HepG2 (cell line): ENCODE measurements around the gene AMN. TPM values are rescaled to one million over a fixed set of nuclear protein-coding genes. Genes with fewer than 3 reads are reported as not detected.

Experiments
- ATAC-seq: fragments of 200-7000 bp; cut with Tn5 transposase; 3 replicates; pipeline ENCODE4 v1.9.1; 2020; ENCODE audit warnings: mild to moderate bottlenecking, moderate library complexity
- BruUV-seq: library from RNA; stranded (reverse); fragments of 400-500 nt; replicated peaks from 2 replicates; lab custom pipeline; 2021; lab: Mats Ljungman, UMichigan
- CTCF ChIA-PET: fragments of 300-600 bp; formaldehyde crosslinking; extraction: SDS; loops from one replicate; lab custom pipeline; 2021; ENCODE audit warnings: low total read pairs, inconsistent platforms, low intra/inter-chr PET ratio; lab: Yijun Ruan, JAX
- POLR2A ChIA-PET: fragments of 350-600 bp; sonication (Branson Sonifier 250); formaldehyde crosslinking; loops from one replicate; lab custom pipeline; 2020; ENCODE audit warnings: antibody characterized with exemption, inconsistent platforms; lab: Yijun Ruan, JAX
- DNase-seq: peaks from one replicate; pipeline ENCODE4 v3.0.0-alpha.2; 2015; ENCODE audit warnings: low spot score
- FAIRE-seq: peaks from 3 replicates; lab custom pipeline; 2011; peaks lifted over from hg19 to GRCh38; lab: Jason Lieb, UNC
- H2AFZ ChIP-seq: one replicate; pipeline ENCODE4 v1.6.1; 2011; ENCODE audit warnings: low read length, inconsistent platforms
- H3K27ac ChIP-seq: fragments of 300-600 bp; 3 replicates; pipeline ENCODE4 v1.8.0; 2011; ENCODE audit warnings: mixed run types, mild to moderate bottlenecking, mixed read lengths, low read length, inconsistent platforms; ENCODE audit not compliant: insufficient read depth; ENCODE audit errors: extremely low read length
- H3K27me3 ChIP-seq, 2 experiments: fragments of 200-600 bp in 1 of 2; 2 replicates in 1 of 2; 3 replicates in 1 of 2; pipeline versions ENCODE4 v1.6.0 to v1.8.0; 2011; ENCODE audit warnings: low read length in 2 of 2, mild to moderate bottlenecking in 2 of 2, moderate library complexity in 2 of 2, inconsistent platforms in 1 of 2; ENCODE audit not compliant: insufficient read depth in 2 of 2, control insufficient read depth in 1 of 2
- H3K36me3 ChIP-seq, 2 experiments: fragments of 200-600 bp in 1 of 2; replicated peaks in 1 of 2; 2 replicates in 1 of 2; 3 replicates in 1 of 2; pipeline versions ENCODE4 v1.5.1 to v1.8.0; 2011; ENCODE audit warnings: low read length in 2 of 2, inconsistent platforms in 1 of 2; ENCODE audit not compliant: insufficient read depth in 2 of 2, control insufficient read depth in 1 of 2
- H3K4me1 ChIP-seq: 2 replicates; pipeline ENCODE4 v1.5.1; 2012; ENCODE audit warnings: low read length, inconsistent platforms; ENCODE audit not compliant: insufficient read depth
- H3K4me2 ChIP-seq: 2 replicates; pipeline ENCODE4 v1.6.0; 2011; ENCODE audit warnings: low read depth, low read length, inconsistent platforms
- H3K4me3 ChIP-seq, 3 experiments: fragments of 200-600 bp in 1 of 3; sonication (generic), shearing (Covaris generic) in 1 of 3; replicated peaks in 1 of 3; 2 replicates each; pipeline ENCODE4 v1.5.1; 2011 to 2016; ENCODE audit warnings: low read length in 3 of 3, inconsistent platforms in 2 of 3, low read depth in 2 of 3, mild to moderate bottlenecking in 2 of 3, control low read depth in 1 of 3, mixed read lengths in 1 of 3; ENCODE audit not compliant: insufficient read depth in 1 of 3
- H3K79me2 ChIP-seq: one replicate; pipeline ENCODE4 v1.6.1; 2011; ENCODE audit warnings: low read length, inconsistent platforms; ENCODE audit not compliant: insufficient read depth
- H3K9ac ChIP-seq: 2 replicates; pipeline ENCODE4 v1.6.0; 2011; ENCODE audit warnings: mild to moderate bottlenecking, low read depth, low read length, inconsistent platforms; ENCODE audit not compliant: insufficient read depth
- H3K9me3 ChIP-seq: 2 replicates; pipeline ENCODE4 v1.5.1; 2012; ENCODE audit warnings: mild to moderate bottlenecking, low read length
- H4K20me1 ChIP-seq: 2 replicates; pipeline ENCODE4 v1.6.0; 2011; ENCODE audit warnings: inconsistent platforms, mild to moderate bottlenecking, low read length, moderate library complexity; ENCODE audit not compliant: insufficient read depth
- ATF1 ChIP-seq: IDR thresholded peaks from 2 replicates; pipeline ENCODE4 v1.6.1; 2016; ENCODE audit warnings: mild to moderate bottlenecking, control low read depth
- ETV6 ChIP-seq: sonication (generic); formaldehyde crosslinking; conservative IDR thresholded peaks from 2 replicates; pipeline ENCODE4 v1.4.0; 2020; ENCODE audit warnings: missing genetic modification reagents
- EZH2 ChIP-seq: conservative IDR thresholded peaks from 2 replicates; pipeline ENCODE4 v1.6.1; 2012; ENCODE audit warnings: mild to moderate bottlenecking, low read depth, low read length, moderate library complexity
- HDAC6 ChIP-seq: fragments of 200-600 bp; sonication (generic); IDR thresholded peaks from 2 replicates; pipeline ENCODE4 v1.7.0; 2017; ENCODE audit warnings: mild to moderate bottlenecking, antibody characterized with exemption, low read length, low read depth
- HNRNPL ChIP-seq: fragments of 200-400 bp; formaldehyde crosslinking; IDR thresholded peaks from 2 replicates; pipeline ENCODE4 v1.6.1; 2017; ENCODE audit warnings: mild to moderate bottlenecking, low read depth, low read length
- KDM2A ChIP-seq: sonication (generic); formaldehyde crosslinking; IDR thresholded peaks from 2 replicates; pipeline ENCODE4 v1.4.0; 2020; ENCODE audit warnings: low read depth, missing genetic modification reagents, borderline replicate concordance
- KLF12 ChIP-seq: sonication (generic); formaldehyde crosslinking; IDR thresholded peaks from 2 replicates; pipeline ENCODE4 v1.4.0; 2020; ENCODE audit warnings: missing genetic modification reagents, borderline replicate concordance
- MTF2 ChIP-seq: sonication (generic); formaldehyde crosslinking; IDR thresholded peaks from 2 replicates; pipeline ENCODE4 v1.5.0; 2020; ENCODE audit warnings: missing genetic modification reagents, borderline replicate concordance
- PTBP1 ChIP-seq: fragments of 200-400 bp; formaldehyde crosslinking; IDR thresholded peaks from 2 replicates; pipeline ENCODE4 v1.6.1; 2018; ENCODE audit warnings: low read length, low read depth; ENCODE audit not compliant: poor library complexity, severe bottlenecking
- RAD21 ChIP-seq: fragments of 450-650 bp; formaldehyde crosslinking; IDR thresholded peaks from 2 replicates; pipeline ENCODE4 v1.5.0; 2020; ENCODE audit warnings: mild to moderate bottlenecking
- RXRB ChIP-seq: IDR thresholded peaks from 2 replicates; pipeline ENCODE4 v1.6.1; 2016; ENCODE audit warnings: borderline replicate concordance, missing genetic modification reagents, missing compliant biosample characterization
- SMYD3 ChIP-seq: sonication (generic); formaldehyde crosslinking; IDR thresholded peaks from 2 replicates; pipeline ENCODE4 v1.8.1; 2023; ENCODE audit warnings: mild to moderate bottlenecking, missing genetic modification reagents
- ZNF451 ChIP-seq: sonication (generic); formaldehyde crosslinking; IDR thresholded peaks from 2 replicates; pipeline ENCODE4 v1.5.0; 2020; ENCODE audit warnings: mild to moderate bottlenecking, missing genetic modification reagents
- ZNF572 ChIP-seq: sonication (generic); formaldehyde crosslinking; IDR thresholded peaks from 2 replicates; pipeline ENCODE4 v1.5.1; 2020; ENCODE audit warnings: mild to moderate bottlenecking, missing genetic modification reagents
- WGBS: methylation state at CpG from one replicate; pipeline ENCODE4 v1.1.6; 2017; ENCODE audit warnings: low lambda C conversion rate; 5-methylcytosine and 5-hydroxymethylcytosine counted together
- in situ Hi-C: cut with HindIII; loops from 2 replicates; pipeline ENCODE4 v1.10.0; 2017; ENCODE audit warnings: low pct_unique_long_range_greater_than_20kb; ENCODE audit not compliant: extremely low pct_ligation_motif_present
- intact Hi-C: fragments of 100-400 bp; cut with micrococcal nuclease; formaldehyde crosslinking; loops from one replicate; pipeline ENCODE4 v1.10.0; 2022; ENCODE audit not compliant: unreplicated experiment
- polyA plus RNA-seq, 8 experiments: library from polyadenylated mRNA; depleted of rRNA in 3 of 8; stranded (reverse) in 7 of 8; unstranded in 1 of 8; fragments of >200 nt; fragmentation: Illumina TruSeq in 4 of 8; extraction: Trizol in 4 of 8; gene quantifications; 2 replicates each; pipeline versions ENCODE4 v1.2.1 to v1.2.3, GENCODE V29; 2011 to 2016; ENCODE audit warnings: low read depth in 4 of 8, missing spikeins in 1 of 8, mixed read lengths in 1 of 8; ENCODE audit not compliant: insufficient read depth in 1 of 8
- total RNA-seq, 5 experiments: library from RNA; depleted of rRNA; stranded (reverse); fragments of >200 nt; fragmentation: Illumina TruSeq; extraction: Trizol; gene quantifications; 2 replicates each; pipeline ENCODE4 v1.2.3, GENCODE V29; 2016; ENCODE audit warnings: low read depth in 1 of 5
- TF ChIP-seq, protein P1 (sequence below): sonication (generic); formaldehyde crosslinking; IDR thresholded peaks from 2 replicates; pipeline ENCODE4 v1.4.0; 2020; ENCODE audit warnings: mild to moderate bottlenecking, missing genetic modification reagents

The AMN gene
- total and polyA plus RNA-seq, 2 of the 13 experiments (the other 11 are each of a cell fraction or from before 2014, with no cell fraction given) = 9.8 to 33.1 TPM

DNA sequence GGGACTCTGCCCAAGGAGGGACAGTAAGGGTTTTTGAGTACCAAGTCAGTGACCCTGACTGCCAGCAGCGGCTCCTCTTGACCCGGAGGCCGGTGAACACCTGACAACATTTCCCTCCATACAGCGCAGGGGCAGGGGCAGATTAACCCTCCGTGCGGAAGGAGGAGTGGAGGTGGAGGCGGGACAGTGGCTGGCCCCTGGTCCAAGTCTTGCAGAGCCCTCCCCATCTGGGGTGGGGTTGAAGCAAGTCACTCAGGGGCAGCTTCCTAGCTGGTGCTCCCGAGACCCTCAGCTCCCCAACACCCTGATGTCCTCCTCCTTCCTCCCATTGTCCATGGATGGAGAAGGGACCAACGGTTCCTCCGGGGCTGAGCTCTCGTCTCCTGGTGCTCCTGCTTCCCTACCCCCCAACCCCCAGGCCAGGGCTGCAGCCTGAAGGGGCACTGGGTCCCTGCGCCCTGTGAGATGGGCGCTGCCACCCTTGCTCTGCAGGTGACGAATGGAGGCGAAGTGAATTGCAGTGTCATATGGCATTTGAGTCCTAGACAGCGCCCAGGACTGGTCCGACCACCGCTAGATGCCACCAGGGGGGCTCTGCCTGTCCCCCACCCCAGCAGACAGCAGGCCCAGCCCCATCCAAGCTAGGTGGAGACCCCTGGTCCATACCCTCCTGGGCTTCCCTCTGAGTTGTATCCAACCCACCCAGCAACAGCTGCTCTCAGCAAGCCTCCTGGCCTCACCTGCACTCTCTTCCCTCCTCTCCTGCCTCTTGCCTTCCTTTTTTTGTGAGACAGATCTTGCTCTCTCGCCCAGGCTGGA is 7.0 kb upstream of the AMN start:
- no peak overlapping the region for H2AFZ ChIP-seq
- no peaks in the 10 kb centered on the region for H3K27me3 ChIP-seq
- no peak for ATAC-seq
- BruUV-seq = no TSS peak
- no peak for DNase-seq
- intact Hi-C loops = loop anchor here (5.0 kb wide), 1 partner anchor 138 kb away; the partner anchor contains the start of gene TRAF3
- POLR2A ChIA-PET = no interaction called here
- no peaks in the 10 kb centered on the region for H4K20me1 ChIP-seq
- CTCF ChIA-PET = no interaction called here
- 85% methylated on average over 13 of the region's 19 CpGs for WGBS
- H3K9me3 ChIP-seq = 0 out of 2 replicates have a peak, but pooled peaks cover under 1% of the 10 kb centered on the region
- in situ Hi-C loops = loop anchor here (10.0 kb wide), 1 partner anchor 221 kb away; no protein-coding TSS in a partner anchor
- no peak overlapping the region for H3K4me3 ChIP-seq
- FAIRE-seq = no peak
- TF ChIP-seq HNRNPL (0 out of 2 replicates have a peak, but pooled peaks have one; percentile 48), ZNF572 (CRISPR knock-in tag) (no peak), ATF1 (CRISPR knock-in tag) (no peak), KDM2A (CRISPR knock-in tag) (no peak)
- TF ChIP-seq, all 625 proteins: peak for 1
- H3K9ac ChIP-seq = no peak overlapping the region
- H3K4me2 ChIP-seq = no peak overlapping the region
- peaks cover 21% of the 10 kb centered on the region for H3K4me1 ChIP-seq
- H3K27ac ChIP-seq = no peak overlapping the region
- no peaks in the 10 kb centered on the region for H3K36me3 ChIP-seq
- no peaks in the 10 kb centered on the region for H3K79me2 ChIP-seq

DNA sequence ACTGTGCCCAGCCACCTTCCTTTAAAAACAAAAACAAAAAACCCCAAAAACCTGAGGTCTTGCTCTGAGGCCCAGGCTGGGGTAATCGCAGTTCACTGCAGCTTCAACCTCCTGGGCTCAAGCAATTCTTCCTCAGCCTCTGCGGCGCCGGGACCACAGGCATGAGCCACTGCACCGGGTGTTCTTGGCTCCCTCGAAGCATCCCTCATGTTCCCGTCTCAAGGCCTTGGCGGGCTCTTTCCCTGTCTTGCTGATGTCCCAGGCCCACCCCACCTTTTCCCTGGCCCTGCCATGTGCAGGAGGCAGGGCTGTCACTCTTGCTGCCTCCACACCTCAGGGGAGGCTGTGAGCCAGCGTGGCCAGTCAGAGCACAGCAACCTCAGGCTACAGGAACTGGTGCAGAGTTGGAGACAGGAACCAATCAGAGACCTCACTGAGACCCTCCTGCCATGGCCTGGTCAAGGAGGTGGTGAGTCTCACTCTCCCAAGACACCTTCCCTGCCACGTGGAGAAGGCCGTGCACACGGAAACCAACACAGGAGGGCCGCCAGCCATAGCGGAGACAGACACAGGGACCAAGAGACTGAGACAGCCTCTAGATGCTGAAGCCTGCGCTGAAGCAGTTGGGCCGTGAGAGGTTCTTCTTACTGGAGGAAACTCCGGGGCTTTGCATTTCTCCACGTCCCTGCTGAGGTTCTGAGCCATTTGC is 6.0 kb upstream of the AMN start:
- POLR2A ChIA-PET = no interaction called here
- CTCF ChIA-PET = no interaction called here
- FAIRE-seq = no peak

More for the DNA sequence above, 6.0 kb upstream of the AMN start:
- Histone ChIP-seq H3K79me2 (no peaks in the 10 kb centered on the region), H3K36me3 (no peaks in the 10 kb centered on the region), H3K9ac (no peak overlapping the region), H3K27me3 (no peaks in the 10 kb centered on the region), H3K4me2 (no peak overlapping the region), H4K20me1 (no peaks in the 10 kb centered on the region), H3K9me3 (0 out of 2 replicates have a peak, but pooled peaks cover 5% of the 10 kb centered on the region), H3K27ac (no peak overlapping the region), H2AFZ (no peak overlapping the region), H3K4me3 (no peak overlapping the region), H3K4me1 (peaks cover 21% of the 10 kb centered on the region)
- TF ChIP-seq RAD21 (CRISPR knock-in tag) (no peak), MTF2 (CRISPR knock-in tag) (no peak), HDAC6 (no peak), EZH2 (no peak), SMYD3 (CRISPR knock-in tag) (no peak), PTBP1 (no peak), ETV6 (CRISPR knock-in tag) (no peak), KLF12 (no peak), RXRB (CRISPR knock-in tag) (no peak), ZNF451 (no peak)
- TF ChIP-seq, protein P1, sequence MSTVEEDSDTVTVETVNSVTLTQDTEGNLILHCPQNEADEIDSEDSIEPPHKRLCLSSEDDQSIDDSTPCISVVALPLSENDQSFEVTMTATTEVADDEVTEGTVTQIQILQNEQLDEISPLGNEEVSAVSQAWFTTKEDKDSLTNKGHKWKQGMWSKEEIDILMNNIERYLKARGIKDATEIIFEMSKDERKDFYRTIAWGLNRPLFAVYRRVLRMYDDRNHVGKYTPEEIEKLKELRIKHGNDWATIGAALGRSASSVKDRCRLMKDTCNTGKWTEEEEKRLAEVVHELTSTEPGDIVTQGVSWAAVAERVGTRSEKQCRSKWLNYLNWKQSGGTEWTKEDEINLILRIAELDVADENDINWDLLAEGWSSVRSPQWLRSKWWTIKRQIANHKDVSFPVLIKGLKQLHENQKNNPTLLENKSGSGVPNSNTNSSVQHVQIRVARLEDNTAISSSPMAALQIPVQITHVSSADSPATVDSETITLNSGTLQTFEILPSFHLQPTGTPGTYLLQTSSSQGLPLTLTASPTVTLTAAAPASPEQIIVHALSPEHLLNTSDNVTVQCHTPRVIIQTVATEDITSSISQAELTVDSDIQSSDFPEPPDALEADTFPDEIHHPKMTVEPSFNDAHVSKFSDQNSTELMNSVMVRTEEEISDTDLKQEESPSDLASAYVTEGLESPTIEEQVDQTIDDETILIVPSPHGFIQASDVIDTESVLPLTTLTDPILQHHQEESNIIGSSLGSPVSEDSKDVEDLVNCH (CRISPR knock-in tag) = no peak
- WGBS = 86% methylated on average over 14 of the region's 18 CpGs
- BruUV-seq = no TSS peak
- intact Hi-C loops = loop anchor here (5.0 kb wide), 1 partner anchor 139 kb away; the partner anchor contains the start of gene TRAF3
- in situ Hi-C loops = loop anchor here (10.0 kb wide), 1 partner anchor 222 kb away; no protein-coding TSS in a partner anchor
- no peak for DNase-seq
- peak; percentile 5; the same call in 1 of the 3 replicates for ATAC-seq
